HG03439 (cell line): Measurements from ENCODE around the gene FBXO22.
A peak's percentile ranks its signal among the peaks of the same experiment; 100 is the strongest.
"Not testable (repeated sequence)": the region's sequence is repeated elsewhere in the genome, so short reads cannot be mapped to it uniquely, and the experiment has no call there.

ENCODE experiments used
- ATAC-seq: cut with Tn5 transposase; IDR thresholded peaks from one replicate; pipeline ENCODE4 v1.9.1; 2021; ENCODE audit warnings: mild to moderate bottlenecking, moderate library complexity; ENCODE audit not compliant: unreplicated experiment

Gene FBXO22

GRCh38 chr15:75903331-75904239, at the start of gene FBXO22:
FBXO22 (plus strand) TSS chr15:75903878; CDS start chr15:75903964, 86 bp downstream.
- peak; percentile 89 for ATAC-seq

- ATAC-seq = no peak
These were observed 45.8 kb upstream of the FBXO22 start for GRCh38 chr15:75857886-75858285.

GRCh38 chr15:75861750-75862402, 41.8 kb upstream of the FBXO22 start:
- ATAC-seq = no peak

- ATAC-seq = no peak
These were observed 40.9 kb upstream of the FBXO22 start for GRCh38 chr15:75862796-75863195.

- no peak for ATAC-seq
These were observed 39.2 kb upstream of the FBXO22 start for GRCh38 chr15:75864213-75865059.

GRCh38 chr15:75866045-75866444, 37.6 kb upstream of the FBXO22 start:
- not testable (repeated sequence) for ATAC-seq

- ATAC-seq = no peak
These were observed 36.8 kb upstream of the FBXO22 start for GRCh38 chr15:75866916-75867315.

- ATAC-seq = no peak
These were observed 36.2 kb upstream of the FBXO22 start for GRCh38 chr15:75867449-75867848.

- no peak for ATAC-seq
These were observed 35.7 kb upstream of the FBXO22 start for GRCh38 chr15:75868019-75868418.

GRCh38 chr15:75869446-75869845, 34.2 kb upstream of the FBXO22 start:
- no peak for ATAC-seq

- ATAC-seq = not testable (repeated sequence)
These were observed 32.1 kb upstream of the FBXO22 start for GRCh38 chr15:75871589-75871988.

GRCh38 chr15:75872403-75872990, 31.2 kb upstream of the FBXO22 start:
- ATAC-seq = no peak

GRCh38 chr15:75884041-75884440, 19.6 kb upstream of the FBXO22 start:
- no peak for ATAC-seq

GRCh38 chr15:75887178-75887577, 16.5 kb upstream of the FBXO22 start:
- ATAC-seq = no peak

GRCh38 chr15:75891895-75892294, 11.8 kb upstream of the FBXO22 start:
- no peak for ATAC-seq

- ATAC-seq = no peak
These were observed 7.9 kb upstream of the FBXO22 start for GRCh38 chr15:75895731-75896130.

- ATAC-seq = no peak
These were observed 3.1 kb upstream of the FBXO22 start for GRCh38 chr15:75900577-75900976.

GRCh38 chr15:75902129-75902557, 1.5 kb upstream of the FBXO22 start:
- ATAC-seq = no peak

GRCh38 chr15:75905231-75905630, 1.6 kb downstream of the FBXO22 start:
- ATAC-seq = no peak

GRCh38 chr15:75910355-75910754, 6.7 kb downstream of the FBXO22 start:
- not testable (repeated sequence) for ATAC-seq

GRCh38 chr15:75916978-75917377, 13.3 kb downstream of the FBXO22 start:
- no peak for ATAC-seq
